RKO (cell line): ENCODE results near the gene MAD1L1.

ENCODE experiments used
- DNase-seq: peaks from one replicate; pipeline ENCODE4 v3.0.0-alpha.2; 2016; ENCODE audit warnings: low spot score

The MAD1L1 gene

DNA sequence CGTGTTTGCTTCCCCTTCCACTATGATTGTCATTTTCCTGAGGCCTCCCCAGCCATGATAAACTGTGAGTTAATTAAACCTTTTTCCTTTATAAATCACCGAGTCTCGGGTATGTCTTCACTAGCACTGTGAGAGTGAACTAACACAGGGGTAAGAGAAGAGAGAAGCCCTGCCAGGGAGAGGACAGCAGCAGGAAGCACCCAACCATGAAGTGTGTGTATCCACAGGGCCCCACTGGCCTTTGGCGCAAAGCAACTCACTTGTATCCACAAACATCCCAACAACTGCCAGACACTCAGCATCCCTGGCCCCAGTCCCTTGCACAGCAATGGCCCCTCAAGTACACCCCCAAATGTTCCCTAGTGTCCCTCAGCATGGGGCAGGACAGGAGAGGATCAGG, 115.1 kb downstream of the MAD1L1 start:
- no peak for DNase-seq

DNA sequence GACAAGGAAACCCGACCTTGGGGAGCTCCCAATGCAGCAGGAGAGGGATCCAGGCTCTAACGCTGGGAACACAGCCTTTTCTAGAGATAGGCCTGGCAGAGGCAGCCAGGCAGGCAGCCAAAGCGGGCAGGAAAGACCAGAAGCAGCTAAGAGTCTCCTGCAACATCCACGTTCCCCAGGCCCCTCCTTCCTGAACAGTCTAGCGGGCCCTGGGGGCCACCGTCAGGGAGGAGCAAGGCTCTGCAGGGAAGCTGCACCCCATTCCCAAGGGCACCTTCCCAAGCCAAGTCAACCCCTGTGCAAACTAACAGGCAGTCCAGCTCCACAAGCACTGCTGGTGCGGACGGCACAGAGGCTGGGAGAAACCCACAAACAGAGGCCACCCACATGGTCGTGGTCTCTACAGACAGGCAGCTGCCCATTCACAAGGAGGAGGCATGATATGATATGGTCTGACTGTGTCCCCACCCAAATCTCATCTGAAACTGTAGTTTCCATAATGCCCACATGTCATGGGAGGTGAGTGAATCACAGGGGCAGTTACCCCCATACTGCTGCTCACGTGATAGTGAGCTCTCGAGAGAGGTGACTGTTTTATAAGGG, 115.7 kb downstream of the MAD1L1 start:
- no peak for DNase-seq

DNA sequence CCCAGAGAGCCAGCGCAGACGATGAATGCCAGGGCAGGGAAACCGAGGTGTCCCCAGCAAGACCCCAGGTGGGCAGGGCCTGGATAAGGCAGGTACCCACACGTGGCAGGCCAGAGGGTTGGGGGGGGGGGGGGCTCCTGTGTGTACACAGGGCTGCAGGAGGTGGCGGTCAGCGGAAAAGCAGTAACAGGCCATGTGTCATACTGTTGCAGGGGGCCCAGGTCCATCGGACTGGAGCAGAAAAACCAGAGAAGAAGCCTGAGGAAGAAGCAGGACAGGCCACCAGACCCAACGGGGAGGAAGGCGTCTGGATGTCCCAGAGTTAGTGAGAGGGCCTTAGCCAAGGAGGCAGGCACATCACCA, 116.3 kb downstream of the MAD1L1 start:
- no peak for DNase-seq

DNA sequence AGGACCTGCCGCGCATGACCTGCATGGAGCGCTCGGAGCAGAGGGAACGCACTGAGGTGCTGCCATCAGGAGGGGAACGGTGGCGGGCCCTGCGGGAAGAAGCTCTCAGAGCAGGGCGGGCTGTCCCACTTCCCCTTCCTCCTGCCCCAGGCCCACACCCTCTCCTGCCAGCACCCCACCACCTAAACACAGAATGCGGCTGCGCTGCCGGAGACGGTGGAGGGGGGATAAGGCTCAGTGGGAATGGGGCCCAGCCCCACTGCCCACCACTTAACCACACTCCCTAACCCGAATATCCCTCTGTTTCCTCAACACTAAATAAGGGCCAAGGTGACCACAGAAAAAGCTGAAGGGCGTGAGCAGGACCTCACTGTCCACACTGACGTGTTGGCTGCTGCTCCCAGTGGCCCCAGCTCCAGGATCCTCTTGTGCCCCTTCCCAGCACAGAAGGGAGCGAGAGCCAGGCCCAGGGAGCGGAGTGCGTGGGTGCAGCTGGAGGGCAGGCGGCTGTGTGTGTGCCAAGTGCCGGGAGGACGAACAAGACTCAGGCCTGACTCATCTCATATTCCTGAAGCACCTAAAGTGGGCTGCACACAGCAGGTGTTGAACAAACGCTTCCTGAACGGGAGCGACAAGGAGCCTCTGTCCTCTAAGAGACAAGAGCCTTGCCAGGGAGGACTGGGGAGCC, 116.8 kb downstream of the MAD1L1 start:
- DNase-seq: no peak

DNA sequence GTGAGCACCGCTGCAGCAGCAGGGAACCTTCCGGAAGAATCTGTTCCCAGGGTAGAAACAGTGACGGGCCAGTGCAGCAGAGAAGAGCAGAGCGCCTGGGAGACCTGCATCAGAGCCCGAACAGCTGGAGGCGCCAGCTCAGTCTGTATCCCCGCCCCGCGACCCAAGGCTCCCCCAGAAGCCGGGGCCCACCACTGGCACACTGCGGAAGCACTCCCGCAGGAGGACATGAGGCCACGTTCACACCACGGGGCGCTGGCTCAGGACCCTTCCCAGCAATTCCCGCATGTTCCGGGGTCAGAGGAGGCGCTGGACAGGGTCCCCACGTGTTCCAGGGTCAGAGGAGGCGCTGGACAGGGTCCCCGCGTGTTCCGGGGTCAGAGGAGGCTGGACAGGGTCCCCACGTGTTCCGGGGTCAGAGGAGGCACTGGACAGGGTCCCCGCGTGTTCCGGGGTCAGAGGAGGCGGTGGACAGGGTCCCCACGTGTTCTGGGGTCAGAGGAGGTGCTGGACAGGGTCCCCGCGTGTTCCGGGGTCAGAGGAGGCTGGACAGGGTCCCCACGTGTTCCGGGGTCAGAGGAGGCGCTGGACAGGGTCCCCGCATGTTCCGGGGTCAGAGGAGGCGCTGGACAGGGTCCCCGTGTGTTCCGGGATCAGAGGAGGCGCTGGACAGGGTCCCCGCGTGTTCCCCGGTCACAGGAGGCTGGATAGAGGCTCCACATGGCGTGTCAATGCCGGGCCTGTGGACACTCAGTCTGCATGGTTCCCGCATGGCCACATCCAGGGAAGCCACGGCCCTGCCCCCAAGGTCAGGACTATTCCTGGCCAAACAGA, 117.6 kb downstream of the MAD1L1 start:
- DNase-seq: no peak

DNA sequence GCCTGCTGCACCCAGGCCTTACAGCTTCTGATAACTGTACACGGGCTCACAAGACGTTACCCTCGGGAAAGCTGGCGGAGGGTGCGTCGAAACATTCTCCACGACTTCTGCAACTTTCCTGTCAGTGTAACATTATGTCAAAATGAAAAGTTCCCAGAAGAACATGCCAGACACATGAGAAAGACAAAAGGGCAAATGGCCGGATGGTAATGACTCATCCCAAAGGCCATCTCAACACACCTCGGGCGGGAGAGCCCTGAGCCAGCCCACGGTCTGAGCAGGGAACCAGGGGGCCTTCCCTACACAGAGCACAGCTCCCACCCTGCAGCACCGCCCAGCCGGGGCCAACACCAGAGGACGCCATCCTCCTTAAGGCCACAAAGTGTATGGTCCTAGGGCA, 118.7 kb downstream of the MAD1L1 start:
- DNase-seq: peak; percentile 17

DNA sequence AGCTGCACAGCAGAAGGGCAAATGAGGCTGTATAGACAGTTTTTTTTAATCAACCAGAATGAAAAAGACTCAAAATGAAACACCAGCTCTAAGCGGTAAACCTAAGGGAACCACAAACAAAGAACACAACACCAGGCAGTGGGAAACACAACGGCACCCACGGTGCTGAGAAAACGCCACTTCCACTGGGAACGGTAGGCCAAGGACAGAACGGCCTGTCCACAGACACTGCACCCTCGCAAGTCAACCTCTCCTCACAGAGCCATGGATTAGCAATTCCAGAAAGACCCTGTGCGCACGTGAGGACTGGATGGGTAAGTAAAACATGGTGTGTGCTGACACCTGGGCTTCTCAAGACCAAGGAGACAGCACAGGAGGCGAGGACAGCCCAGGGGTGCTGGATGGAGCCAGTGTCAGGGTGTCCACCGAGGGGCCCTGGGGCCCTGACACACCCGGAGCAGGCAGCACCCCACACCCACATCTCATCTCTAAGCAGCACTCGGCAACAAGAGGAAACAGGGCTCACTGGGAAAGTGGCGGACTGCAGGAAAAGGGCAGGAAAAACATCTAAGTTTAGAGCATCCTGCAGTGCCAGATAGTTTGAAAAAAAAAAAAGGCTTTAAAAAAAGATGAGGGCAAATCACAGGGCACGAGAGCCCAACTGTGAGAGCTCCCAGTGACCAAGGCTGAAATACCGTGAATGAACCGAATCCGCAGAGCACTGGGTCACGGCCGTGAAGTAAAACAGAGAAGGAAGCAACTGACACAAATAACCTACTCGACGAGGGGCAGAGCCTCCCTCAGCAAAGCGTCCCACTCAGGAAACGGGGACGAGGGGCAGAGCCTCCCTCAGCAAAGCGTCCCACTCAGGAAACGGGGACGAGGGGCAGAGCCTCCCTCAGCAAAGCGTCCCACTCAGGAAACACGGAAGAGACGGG, 120.2 kb downstream of the MAD1L1 start:
- DNase-seq: no peak

DNA sequence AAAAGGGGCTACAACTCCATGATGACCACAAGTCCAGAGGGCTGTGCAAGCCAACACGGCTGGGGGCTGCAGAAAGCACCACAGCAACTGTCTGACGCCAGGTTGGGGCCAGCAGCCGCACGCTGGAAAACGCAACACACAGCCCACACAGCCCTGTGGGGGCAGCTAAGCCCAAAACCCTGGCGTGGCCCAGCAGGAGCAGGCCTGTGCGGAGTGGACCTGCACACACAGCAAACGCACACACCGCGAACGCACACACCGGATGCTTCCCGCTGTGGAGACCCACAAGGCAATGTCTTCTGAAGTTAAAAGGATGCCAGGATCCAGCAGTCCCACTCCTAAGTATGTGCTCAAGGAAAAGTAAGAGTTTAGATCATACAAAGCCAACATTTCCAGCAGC, 121.2 kb downstream of the MAD1L1 start:
- no peak for DNase-seq

DNA sequence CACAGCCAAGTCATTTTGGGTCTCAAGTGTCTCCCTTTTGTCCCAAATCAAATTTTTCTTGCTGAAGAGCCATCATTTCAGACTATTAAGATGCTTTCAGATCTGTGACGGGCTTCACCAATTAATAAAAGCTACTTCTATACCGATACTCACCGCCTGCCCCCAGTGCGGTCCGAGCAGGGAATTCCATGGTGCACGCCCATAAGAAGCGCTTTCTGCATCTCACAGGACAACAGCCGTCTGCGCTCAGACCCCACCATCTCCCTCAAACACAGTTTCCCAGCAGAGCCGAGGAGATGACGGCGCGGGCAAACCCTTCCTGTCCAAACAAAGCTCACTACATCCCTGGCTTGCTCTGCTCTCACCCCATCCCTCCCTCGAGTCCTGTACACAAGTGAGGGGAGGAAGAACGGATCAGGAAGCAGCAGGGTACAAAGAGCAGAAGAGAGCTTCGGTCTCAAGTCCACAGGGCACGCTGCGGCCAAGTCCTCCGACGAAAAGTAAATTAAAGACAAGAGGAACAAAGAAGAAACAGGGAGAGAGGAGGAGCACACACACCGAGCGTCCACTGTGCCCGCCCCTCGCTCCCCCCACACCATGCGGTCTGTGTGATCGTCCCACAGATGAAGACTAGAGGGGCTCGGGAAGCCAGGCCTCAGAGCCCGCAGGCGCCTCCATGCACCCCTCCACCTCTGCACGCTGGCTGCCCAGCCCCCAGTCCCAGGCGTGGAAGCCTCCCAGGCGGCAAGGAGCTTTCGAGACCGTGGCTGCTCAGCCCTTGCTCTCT, 121.9 kb downstream of the MAD1L1 start:
- DNase-seq: no peak

DNA sequence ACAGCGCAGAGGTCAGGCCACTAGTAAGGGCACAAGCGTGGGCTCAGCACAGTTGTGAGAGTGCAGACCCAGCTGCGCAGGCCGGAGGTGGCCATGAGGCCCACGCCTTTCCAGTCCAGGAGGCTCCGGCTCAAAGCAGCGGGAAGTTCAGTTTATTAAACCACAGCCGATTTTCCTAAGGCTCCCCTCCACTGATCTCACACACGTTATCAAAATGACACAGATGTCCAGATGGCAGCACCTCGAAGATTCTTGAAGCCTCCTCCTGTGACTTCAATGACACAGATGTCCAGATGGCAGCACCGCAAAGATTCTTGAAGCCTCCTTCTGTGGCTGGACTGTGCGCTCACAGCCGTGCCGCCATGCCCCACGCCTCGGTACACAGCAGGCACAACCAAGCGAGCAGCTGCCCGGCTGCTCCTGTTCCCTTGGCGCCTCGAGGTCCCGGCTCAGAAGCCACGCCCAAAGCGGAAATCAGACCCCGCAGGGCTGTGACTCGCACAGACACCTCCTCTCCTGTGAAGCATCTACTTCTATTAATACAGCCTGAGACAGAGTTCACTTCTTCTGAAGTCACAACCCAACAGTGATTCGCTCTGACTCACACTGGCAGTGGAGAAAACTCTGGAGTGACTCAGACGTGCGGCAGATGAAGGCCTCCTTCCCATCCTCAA, 122.7 kb downstream of the MAD1L1 start:
- peak; percentile 98 for DNase-seq

DNA sequence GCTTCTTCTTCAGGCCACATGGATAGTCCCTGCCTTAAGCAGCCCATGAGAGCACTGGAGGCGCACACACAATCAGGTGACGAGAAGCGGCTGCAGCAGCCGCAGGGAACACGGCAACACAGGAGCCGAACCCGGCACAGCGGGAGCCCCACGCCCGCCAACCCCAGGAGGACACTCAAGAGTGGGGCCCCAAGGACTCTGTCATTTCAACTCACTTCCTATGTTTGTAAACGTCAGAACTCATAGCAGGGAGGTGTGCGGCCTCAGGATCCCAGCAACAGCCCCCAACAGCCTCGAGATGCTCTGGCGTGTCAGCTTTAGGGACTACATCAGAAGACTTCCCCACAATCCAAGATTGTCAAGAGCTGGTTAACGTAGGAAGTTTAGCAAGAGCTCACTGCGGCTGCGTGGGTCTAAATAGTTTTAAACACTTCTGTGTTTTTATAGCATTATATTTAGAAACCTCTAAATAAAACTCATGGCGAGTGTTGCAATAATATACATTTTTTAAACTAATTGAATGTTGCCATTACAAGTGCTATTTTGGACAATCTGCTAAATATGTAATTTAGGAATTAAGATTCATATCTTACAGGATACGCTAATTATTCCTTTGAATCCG, 123.4 kb downstream of the MAD1L1 start:
- DNase-seq: peak; percentile 9

DNA sequence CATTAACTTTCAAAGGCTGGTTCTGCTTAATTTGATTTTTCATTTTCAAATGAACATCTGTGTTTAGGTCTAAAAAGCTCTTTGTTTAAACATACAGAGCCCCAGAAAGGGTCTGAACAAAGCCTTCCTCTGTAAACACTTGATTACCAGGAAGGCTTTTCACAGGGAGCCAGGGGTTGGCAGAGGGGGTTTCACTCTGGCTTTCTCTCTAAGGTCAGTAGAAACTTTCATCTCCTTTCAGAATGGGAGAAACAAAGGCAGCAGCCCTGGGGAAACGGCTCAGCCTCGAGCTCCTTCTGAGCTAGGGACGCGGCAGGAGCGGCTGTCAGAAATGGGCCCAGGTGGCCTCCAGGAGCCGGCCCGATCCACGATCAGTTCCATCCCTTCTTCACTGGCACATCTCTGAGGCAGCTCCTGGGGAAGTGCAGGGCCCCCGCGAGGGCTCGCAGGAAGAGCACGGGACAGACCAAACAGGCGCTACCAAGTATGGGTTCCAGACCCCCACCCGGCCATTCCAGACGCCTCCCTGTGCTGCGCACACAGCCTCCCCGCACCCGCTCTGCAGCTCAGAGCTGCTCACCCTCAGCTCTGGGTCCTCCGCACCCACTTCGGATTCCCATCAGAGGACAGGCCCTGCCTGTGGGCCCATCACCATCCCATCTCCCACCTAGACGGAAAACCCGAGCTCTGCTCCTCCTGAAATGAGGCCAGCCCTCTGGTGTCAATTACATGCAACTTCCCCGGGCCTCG, 124.1 kb downstream of the MAD1L1 start:
- no peak for DNase-seq

DNA sequence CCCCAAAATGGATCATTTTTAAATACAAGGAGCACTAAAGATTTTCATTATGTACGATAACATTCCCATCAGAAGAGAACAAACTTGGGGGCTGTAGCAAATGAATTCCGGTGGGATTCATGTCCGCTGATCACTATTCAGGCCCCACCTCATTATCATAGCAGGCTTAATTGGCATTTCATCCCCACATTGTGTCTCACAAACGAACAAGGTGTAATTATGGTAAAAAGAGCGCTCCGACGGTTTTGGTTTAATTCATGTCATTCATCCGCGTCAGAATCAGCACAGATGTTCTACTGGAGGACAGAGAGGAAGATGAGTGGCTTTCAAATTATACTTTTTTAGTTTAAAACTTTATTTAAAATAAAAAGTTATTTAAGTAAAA, 124.7 kb downstream of the MAD1L1 start:
- DNase-seq: no peak

DNA sequence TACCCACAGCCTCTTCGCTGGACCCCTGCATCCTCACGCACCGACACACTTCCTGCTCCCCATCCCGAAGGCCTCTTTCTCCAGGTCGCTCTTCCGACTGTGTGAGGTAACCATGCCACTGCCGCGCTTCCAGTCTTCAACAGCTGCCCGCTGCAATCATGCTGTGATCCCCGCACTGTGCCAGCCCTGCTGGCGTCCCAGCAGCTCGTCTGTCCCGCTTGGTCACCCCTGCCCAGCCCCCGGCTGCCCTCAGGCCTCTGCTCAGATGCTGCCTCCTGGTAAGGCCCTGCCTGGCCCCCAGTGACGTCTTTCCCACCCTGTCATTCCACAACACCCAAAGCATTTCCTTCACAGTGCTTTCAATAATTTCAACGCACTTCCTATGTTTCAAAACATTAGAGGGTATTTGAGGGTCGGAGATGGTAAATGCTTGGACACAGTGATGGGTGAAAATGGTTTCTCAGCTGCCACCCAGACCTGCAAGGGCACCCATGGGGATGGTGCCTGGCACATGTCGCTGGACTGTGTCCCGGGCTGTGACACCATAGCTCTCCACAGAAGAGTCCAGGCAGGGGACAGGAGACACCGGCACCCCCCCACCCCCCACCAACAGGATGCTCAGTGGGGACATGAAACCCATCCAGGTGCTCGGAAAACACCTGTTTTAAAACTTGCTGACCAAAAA, 125.2 kb downstream of the MAD1L1 start:
- DNase-seq: no peak

DNA sequence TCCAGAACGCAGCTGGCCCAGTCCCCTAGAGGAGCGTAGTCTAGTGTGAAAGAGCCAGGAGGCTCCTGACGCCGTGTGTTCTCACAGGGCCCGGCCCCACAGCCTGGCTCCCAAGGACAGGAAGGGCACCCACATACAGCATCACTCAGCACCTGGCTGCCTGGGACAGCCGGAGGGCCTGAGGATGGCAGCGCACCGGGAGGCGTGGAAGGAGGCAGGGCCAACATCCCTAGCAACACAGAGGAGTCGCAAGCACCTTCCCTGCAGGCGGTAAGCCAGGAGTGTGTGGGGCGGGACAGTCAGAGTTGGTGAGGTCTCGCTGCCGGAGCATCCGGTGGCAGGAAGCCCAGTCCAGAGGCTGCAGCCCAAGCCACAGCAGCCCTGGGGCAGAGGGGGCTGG, 125.8 kb downstream of the MAD1L1 start:
- no peak for DNase-seq

DNA sequence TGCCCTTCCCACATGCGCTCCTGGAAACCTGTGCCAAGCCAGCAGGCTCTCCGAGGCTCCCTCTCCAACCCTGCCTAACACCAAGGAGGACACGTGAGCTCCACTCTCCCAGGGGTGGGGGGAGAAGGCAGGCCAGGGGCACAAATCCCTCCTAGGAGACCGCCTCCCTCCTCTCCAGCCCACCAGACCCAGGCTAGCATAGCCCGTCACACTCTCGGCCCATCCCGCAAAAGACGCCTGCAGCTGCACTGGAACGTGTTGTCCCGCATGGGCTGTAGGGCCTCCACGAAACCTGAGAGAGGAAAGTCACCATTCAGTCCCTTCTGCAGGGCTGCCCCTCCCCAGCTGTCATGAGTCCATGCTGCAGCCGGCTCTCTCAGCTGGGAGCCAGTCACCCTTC, 126.3 kb downstream of the MAD1L1 start:
- no peak for DNase-seq

DNA sequence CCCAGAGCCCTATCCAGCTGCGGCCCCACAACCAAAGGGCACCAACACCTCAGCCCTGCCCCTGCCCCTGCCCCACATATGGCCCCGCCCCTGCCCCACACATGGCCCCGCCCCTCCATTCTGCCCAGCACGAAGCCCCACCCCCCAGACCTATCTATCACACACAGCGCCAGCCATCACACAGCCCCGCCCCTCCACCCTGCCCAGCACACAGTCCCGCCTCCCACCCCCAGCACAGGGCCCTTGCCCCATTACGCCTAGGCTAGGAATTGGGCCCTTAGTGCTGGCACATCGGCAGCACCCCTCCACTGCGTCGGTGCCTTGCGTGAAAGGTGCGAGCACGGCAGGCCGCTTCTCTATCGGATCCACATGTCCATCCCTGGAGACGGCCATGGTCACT, 126.8 kb downstream of the MAD1L1 start:
- DNase-seq: no peak

DNA sequence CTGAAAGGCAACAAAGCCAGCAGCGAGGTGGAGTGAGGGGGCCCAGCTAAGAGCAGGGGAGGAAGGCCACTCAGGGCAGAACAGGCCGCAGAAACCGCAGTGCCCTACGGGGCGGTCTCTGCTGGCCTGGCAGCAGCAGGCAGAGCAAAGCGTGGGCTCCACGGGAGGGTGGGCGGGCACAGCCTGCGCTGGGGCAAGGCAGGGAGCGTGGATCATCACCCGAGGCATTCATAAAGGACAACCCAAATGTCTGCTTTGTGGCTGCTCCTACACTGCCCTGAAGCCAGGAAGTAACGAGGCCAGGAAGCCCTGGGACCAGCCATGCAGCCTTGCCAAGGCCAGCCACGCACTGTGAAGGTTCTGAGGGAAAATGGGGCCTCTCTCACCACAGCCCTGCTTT, 127.5 kb downstream of the MAD1L1 start:
- no peak for DNase-seq

DNA sequence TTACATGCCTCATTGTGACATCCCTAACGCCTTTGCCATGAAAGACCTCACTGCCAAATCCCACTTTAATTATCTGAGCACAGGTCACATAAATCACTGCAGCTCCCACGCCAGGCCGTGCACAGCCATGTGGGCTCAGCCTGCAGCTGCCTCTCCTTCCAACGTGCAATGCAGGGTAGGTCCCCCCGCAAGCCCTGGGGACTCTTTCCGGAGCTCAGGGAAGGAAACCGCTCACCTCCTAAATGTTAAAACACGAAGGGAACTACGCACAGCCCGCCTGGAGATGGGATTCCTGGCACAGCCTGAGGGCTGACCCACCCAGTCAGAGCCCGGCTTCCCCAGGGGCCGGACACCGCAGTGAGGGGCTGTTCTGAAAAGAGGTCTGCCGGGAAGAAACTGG, 128.0 kb downstream of the MAD1L1 start:
- DNase-seq: no peak
